OCI-LY3 (cell line): ENCODE measurements around the gene MYB.

ENCODE experiments used
- CTCF ChIP-seq: fragments of 200-600, 300-600 bp; sonication (generic); IDR thresholded peaks from 2 replicates; pipeline ENCODE4 v1.5.1; 2014; ENCODE audit warnings: antibody characterized with exemption, low read length, low read depth
- EZH2phosphoT487 ChIP-seq: fragments of 200-600 bp; shearing (Covaris generic); IDR thresholded peaks from 2 replicates; pipeline ENCODE4 v1.6.1; 2018; ENCODE audit warnings: antibody characterized with exemption, mixed run types, low read depth

- TF ChIP-seq CTCF (no peak), EZH2phosphoT487 (no peak)
Observed at GRCh38 chr6:135165031-135165430, 16.1 kb upstream of the MYB start.
